SKM-1 treated with dmso at 0.1 percent for 144 hours (cell line): ENCODE data around the gene DISP1.

Experiments used
- DNase-seq: peaks from one replicate; lab custom pipeline; 2025; ENCODE audit not compliant: unreplicated experiment; lab: John Stamatoyannopoulos, UW

The DISP1 gene

GRCh38 chr1:222814536-222815439, at the start of gene DISP1:
TSS of gene DISP1 (plus strand) at chr1:222815039. CDS start at chr1:222942824, 127,785 bp downstream.
- DNase-seq: peak; percentile 83

- DNase-seq: no peak
Observed at GRCh38 chr1:222767152-222767571, 47.7 kb upstream of the DISP1 start.

- DNase-seq: no peak
Observed at GRCh38 chr1:222768592-222768991, 46.2 kb upstream of the DISP1 start.

- DNase-seq: peak; percentile 19
Observed at GRCh38 chr1:222769181-222769580, 45.7 kb upstream of the DISP1 start.

- no peak for DNase-seq
Observed at GRCh38 chr1:222769971-222770620, 44.7 kb upstream of the DISP1 start.

GRCh38 chr1:222772996-222773379, 41.9 kb upstream of the DISP1 start:
- peak; percentile 96 for DNase-seq

- peak; percentile 8 for DNase-seq
Observed at GRCh38 chr1:222777463-222777862, 37.4 kb upstream of the DISP1 start.

- DNase-seq: no peak
Observed at GRCh38 chr1:222777977-222778376, 36.9 kb upstream of the DISP1 start.

GRCh38 chr1:222781251-222781650, 33.6 kb upstream of the DISP1 start:
- no peak for DNase-seq

- DNase-seq: no peak
Observed at GRCh38 chr1:222783051-222783450, 31.8 kb upstream of the DISP1 start.

GRCh38 chr1:222784371-222784770, 30.5 kb upstream of the DISP1 start:
- DNase-seq: no peak

- no peak for DNase-seq
Observed at GRCh38 chr1:222784916-222785315, 29.9 kb upstream of the DISP1 start.

GRCh38 chr1:222785529-222785928, 29.3 kb upstream of the DISP1 start:
- DNase-seq: no peak

- no peak for DNase-seq
Observed at GRCh38 chr1:222786121-222786520, 28.7 kb upstream of the DISP1 start.

- DNase-seq: no peak
Observed at GRCh38 chr1:222787729-222788128, 27.1 kb upstream of the DISP1 start.

- no peak for DNase-seq
Observed at GRCh38 chr1:222788402-222789156, 26.3 kb upstream of the DISP1 start.

- DNase-seq: no peak
Observed at GRCh38 chr1:222790115-222790514, 24.7 kb upstream of the DISP1 start.

GRCh38 chr1:222790520-222790919, 24.3 kb upstream of the DISP1 start:
- no peak for DNase-seq

GRCh38 chr1:222791006-222791710, 23.7 kb upstream of the DISP1 start:
- DNase-seq: no peak

- DNase-seq: no peak
Observed at GRCh38 chr1:222792744-222793143, 22.1 kb upstream of the DISP1 start.
